Measurements from ENCODE around the gene KCTD15.

KCTD15 gene

DNA sequence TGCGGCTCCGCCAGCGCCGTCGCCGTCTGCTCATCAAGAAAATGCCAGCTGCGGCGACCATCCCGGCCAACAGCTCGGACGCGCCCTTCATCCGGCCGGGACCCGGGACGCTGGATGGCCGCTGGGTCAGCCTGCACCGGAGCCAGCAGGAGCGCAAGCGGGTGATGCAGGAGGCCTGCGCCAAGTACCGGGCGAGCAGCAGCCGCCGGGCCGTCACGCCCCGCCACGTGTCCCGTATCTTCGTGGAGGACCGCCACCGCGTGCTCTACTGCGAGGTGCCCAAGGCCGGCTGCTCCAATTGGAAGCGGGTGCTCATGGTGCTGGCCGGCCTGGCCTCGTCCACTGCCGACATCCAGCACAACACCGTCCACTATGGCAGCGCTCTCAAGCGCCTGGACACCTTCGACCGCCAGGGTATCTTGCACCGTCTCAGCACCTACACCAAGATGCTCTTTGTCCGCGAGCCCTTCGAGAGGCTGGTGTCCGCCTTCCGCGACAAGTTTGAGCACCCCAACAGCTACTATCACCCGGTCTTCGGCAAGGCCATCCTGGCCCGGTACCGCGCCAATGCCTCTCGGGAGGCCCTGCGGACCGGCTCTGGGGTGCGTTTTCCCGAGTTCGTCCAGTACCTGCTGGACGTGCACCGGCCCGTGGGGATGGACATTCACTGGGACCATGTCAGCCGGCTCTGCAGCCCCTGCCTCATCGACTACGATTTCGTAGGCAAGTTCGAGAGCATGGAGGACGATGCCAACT, 24.4 kb upstream of the KCTD15 start:
- no peak for DNase-seq

DNA sequence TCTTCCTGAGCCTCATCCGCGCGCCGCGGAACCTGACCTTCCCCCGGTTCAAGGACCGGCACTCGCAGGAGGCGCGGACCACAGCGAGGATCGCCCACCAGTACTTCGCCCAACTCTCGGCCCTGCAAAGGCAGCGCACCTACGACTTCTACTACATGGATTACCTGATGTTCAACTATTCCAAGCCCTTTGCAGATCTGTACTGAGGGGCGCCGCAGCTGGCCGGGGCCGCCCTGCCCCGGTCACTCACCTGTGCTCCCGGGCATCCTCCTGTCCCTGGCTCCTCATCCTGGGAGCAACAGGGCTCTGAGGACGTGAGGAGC, 23.9 kb upstream of the KCTD15 start:
- no peak for DNase-seq

DNA sequence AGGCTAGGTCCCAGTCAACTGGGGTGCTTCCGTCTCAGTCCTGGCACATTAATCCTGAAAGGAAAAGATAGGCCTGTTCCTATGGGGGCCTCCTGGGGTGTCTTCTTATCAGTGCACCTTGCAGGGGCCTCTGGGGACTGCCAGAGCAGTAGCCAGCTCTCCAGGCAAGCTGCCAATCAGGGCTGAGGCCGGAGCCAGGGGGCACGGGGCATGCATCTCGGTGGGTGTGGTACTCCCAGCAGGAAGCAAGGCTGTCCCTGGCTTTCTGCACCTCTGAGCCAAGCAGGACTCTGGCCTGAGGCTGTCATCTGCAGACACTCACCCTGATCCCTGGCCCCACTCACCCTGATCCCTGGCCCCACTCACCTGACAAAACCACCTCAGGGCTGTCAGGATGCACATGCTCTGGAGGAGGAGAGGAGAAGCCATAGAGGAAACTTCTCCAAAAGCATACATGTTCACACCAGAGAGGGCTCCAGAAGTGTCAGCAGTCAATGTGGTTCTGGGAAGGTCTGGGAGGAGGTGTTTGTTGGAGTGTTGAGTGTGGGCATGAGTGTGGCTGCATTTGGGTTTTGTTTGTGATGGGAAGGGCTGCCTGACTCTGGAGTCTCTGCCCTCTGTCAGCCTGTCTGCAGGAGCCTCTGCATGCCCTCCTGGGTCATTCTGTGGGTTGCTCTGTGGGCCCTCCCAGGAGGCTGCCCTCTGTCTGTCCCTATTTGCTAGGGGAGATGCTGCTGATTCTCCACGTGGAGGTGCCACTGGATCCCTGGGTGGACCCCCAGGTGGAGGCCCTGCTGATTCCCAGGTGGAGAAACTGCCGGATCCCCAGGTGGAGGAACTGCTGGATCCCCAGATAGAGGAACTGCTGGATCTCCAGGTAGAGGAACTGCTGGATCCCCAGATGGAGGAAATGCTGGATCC, 22.7 kb upstream of the KCTD15 start:
- no peak for DNase-seq

DNA sequence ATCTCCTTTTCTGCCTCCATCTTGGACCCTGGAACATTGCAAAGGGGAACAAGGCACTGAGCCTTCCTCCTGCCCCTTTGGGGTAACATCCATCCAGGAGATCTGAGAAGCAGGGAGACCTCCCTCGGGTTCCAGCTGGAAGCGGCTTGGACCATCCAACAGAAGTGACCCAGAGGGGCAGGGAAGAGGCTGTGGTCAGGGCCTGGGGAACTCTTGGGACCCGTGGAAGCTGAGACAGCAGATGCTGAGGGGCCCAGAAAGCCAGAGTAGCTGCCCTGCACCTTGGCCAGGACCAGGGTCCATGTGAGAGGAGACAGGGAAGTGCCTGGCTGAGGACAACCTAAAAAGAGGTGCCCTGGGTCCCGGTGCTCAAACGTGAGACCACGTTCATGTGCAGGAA, 21.9 kb upstream of the KCTD15 start:
- no peak for DNase-seq

DNA sequence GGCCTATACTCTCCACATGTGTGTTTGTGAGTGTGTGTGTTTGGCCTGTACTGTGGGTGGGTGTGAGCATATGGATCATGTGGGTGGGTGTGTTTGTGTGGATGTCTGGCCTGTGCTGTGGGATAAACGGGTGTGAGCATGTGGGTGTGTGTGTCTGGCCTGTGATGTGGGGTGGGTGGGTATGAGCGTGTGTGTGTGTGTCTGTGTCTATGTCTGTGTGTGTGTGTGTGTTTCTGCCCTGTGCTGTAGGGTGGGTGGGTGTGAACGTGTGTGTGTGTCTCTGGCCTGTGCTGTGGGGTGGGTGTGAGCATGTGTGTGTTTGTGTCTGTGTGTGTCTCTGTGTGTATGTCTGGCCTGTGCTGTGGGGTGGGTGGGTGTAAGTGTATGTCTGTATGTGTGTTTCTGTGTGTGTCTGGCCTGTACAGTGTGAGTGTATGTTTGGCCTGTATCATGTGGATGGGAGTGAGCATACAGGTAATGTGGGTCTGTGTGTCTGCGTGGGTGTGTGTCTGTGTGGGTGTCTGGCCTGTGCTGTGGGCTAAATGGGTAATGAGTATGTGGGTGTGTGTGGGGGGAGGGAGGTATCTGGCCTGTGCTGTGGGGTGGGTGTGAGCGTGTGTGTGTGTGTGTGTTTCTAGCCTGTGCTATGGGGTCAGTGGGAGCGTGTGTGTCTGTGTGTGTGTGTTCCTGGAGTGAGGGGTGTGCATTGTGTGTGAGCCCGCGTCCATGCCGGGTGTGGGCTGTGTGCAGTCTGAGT, 20.8 kb upstream of the KCTD15 start:
- no peak for DNase-seq

DNA sequence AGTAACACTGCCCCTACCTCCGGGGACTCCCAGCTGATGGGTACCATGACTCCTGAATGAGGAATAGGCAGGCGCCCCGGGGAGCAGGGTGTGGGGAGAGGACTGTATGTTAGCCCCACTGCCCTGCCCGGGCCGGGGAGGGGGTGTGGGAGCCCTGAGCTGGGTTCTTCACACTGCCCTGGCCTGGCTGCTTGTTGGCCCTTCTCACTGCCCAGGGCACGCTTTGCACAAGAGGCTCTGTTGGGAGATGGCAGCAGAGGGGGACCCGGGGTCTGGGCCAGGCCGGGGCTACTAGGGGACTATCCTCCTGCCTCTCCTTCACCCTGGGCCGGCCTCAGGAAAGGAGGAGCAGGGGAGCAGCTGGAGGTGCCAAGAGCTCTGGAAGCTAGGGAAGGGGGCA, 19.3 kb upstream of the KCTD15 start:
- no peak for DNase-seq

DNA sequence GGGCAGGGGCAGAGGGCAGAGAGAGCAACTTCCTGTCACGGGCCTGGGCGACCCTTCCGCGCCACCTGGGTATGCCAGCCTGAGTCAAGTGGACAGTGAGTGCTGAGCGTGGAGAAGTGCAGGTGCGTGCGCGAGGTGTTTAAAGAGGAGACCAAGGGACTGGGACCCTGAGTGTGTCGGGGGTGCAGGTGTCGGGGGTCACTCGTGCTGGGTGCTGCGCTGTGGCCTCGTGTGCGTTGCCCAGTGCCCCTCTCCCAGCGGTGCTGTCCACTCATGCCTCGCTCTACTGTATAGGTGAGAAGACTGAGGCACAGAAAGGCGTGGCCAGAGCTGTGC, 18.9 kb upstream of the KCTD15 start:
- no peak for DNase-seq

DNA sequence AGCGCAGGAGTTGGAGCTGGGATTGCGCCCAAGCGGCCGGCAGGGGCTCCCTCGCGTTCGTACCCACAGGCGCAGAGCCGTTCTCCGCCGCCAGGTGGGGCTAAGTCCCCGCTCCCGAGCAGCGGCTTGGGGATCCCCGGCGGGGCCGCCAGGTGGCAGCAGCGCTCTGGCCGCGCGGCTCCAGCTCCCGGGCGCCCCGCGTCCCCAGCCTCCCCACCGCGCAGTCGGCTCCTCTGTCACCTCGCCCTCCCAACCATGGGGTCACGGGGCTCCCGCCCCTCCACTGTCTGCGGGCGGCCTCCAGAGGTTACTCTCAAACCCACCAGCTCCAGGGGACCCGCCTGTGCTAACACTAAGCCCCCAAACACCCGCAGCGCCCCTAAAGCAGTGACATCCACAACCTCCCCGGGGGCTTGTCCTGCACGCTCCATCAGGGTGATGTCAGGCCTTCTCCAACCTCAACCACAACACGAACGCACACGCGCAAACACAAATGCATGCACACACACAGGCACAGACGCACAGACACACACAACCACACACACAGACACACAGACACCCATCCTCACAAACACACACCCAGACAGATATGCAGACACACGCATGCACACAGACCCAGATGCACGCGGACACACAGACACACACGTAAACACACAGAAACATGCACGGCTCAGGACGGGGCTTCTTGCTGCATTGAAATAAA, 18.4 kb upstream of the KCTD15 start:
- peak; percentile 47 for DNase-seq

DNA sequence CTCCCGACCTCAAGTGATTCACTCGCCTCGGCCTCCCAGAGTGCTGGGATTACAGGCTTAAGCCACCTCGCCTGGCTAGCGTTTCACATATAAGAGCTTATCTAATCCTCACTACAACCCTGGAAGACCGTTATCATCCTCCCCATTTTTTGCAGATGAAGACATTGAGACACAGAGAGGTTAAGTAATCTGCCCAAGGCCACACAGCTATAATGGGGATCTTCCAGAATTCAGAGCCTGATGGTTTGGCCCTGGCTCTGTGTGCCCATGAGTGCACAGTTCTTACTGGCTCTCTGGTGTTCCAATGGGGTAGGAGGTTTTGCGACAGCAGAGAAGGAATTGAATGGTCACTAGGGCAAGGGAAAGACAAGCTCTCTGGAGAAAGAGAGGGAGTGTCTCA, 16.8 kb upstream of the KCTD15 start:
- DNase-seq: no peak

DNA sequence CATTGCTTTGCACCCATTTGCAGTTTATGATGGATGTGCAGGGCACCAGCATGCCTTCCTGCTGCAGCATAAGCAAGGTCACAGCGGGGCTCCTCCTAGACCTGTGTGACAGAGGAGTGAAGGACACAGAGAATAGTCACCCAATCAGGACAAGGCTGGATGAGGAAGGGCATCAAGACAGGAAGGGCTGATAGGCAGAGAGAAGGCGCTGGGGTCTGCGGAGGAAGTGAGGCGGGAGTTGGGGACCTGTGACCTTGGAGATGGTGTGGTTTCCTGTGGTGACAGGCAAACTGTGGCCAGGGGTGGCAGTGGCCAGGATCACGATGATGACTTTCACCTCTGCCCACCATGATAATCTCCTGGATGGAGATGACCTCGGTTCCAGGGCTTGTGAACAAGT, 16.4 kb upstream of the KCTD15 start:
- DNase-seq: no peak

DNA sequence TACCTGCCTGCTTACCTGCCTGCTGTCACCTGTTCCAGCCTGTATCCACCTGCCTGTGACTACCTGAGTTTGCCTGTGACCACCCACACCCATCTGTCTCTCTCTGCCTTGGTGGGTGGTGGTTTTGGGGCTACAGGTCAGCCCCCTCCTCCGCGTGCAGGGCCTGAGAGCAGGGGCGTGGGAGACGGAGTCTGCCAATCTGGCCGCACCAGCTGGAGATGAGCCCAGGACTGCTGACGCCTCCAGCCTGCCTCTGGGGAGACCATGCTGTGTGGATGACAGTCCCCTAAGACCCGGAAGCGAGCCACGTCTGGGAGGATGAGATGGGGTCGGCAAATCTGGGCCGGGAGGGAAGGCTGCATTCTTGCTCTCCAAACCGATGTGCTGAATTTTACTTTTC, 15.9 kb upstream of the KCTD15 start:
- no peak for DNase-seq

DNA sequence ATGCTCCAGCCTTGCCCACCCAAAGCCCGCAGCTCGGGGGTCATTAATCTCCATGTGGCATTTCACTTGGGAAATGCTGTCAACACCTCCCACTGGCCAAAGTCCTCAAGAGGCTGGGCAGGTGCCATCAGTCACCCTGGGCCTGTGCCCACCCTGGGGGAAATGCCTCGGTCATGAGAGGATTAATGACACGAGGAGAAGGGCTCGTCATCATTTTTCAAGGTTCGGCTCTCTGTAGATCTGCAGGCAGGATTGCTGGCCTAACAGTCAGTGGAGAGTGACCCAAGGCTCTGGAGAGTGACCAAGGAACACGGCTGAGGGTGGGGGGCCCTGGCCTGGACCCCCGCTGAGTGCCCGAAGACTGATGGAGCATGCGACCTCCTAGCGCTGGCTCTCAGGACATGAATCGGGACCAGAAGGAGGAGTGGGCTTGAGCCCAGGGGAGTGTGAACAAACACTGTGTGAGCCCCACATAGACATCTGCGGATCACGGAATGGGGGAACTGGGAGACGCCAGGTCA, 15.2 kb upstream of the KCTD15 start:
- DNase-seq: no peak

DNA sequence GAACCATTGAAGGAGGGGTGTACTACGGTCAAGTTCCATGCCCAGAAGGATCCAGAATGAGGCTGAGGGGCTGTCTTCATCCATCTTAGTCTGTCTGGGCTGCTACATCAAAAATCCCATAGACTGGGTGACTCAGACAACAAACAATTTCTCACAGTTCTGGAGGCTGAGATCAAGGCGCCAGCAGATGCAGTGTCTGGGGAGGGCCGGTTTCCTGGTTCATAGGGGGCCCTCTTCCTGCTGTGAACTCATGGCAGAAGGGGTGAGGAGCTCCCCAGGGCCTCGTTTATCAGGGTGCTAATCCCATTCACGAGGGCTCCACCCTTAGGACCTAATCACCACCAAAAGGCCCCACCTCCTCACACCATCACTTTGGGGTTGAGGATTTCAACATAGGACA, 14.7 kb upstream of the KCTD15 start:
- no peak for DNase-seq

DNA sequence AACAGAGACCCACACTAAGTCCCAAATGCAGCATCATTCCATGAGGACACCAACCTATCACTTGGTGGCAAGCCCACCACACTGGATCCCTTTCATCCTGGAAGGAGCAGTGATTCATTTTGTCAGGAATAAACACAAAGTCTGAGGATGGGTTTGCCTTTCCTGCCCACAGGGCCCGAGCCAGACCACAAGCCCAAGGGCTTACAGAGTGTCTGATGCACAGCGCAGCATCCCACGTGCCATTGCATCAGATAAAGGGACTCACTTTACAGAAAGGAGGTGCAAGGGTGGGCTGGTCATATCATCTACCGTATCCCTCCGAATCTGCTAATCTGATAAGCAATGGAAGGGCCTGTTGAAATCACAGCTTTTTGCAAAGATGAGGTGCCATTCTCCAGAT, 12.2 kb upstream of the KCTD15 start:
- no peak for DNase-seq

DNA sequence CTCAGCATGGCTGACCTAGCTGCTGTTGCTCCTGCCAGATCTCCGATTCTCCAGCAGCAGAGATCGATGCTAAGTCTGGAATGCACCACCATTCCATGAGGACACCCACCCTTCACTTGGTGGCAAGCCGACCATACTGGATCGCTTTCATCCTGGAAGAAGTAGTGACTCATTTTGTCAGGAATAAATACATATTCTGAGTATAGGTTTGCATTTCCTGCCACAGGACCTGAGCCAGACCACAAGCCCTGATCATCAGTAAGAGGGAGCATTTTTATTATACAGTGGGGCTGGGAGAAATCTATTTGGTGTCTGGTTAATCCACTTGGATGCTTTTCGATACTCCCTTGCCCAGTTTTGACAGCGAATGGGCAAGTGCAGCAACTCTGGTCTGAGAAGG, 10.9 kb upstream of the KCTD15 start:
- no peak for DNase-seq

DNA sequence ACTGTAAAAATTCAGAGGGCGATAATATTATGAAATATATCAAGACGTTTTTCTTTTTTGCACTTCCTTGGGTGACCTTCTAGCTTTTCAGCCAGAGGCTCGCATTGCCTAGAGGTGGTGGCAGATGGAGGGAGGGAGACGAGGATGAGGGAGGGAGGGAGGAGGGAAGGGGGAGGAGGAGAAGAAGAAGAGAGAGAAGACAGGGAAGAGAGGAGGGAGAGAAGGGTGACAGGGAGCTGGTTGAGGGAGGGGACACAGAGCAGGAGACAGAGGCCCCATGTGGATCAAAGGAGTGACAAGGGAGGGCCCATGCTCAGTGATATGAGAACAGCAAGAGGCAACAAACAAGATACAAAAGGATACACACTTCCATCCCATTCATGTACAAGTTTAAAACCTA, 8.0 kb upstream of the KCTD15 start:
- DNase-seq: no peak

DNA sequence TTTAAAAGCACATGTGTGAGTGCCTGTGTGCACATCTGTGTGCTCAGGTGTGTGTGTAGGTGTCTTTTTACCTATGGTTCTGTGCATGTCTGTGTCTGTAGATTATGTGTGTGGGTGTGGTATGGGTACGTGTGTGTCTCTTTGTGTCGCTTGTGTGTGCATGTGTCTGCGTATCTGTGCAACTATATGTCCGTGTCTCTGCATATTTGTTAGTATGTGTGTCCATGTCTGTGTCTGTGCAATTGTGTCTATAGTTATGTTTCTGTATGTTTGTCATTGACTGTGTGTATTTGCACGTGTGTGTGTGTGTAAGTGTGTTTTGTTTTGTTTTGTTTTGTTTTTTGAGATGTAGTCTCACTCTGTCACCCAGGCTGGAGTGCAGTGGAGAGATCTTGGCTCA, 7.3 kb upstream of the KCTD15 start:
- DNase-seq: no peak

DNA sequence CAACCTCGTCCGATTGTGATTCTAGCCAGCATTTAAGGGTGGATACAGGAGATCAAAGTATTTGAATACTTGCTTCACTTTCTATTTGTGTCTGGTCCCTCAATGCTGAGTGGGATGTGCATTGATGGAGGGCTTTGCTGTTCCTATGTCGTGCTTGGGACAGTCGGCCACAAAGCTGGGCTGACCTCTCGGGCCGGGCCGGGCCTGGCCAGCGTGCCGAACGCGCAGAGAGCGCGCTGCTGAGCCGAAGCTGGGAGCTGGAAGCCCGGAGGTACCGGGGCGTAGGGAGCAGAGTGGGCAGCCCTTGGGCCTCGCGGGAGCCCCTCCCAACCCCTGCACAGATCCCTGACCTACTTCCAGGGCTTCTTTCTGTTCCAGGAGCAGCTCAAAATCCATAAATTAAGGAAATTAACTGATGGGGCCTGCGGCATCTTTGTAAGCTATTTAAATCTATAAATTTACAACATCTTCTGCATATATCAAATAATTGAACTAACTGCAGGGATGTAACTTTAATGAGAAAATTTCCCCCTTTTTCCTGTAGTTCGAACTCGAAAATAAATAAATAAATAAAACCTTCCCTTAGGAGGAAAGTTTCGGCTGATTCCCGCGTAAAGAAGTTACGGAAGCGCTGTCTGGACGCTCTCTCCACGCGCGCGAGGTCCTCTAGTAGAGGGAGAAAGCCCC, 1.8 kb upstream of the KCTD15 start:
- DNase-seq: no peak

DNA sequence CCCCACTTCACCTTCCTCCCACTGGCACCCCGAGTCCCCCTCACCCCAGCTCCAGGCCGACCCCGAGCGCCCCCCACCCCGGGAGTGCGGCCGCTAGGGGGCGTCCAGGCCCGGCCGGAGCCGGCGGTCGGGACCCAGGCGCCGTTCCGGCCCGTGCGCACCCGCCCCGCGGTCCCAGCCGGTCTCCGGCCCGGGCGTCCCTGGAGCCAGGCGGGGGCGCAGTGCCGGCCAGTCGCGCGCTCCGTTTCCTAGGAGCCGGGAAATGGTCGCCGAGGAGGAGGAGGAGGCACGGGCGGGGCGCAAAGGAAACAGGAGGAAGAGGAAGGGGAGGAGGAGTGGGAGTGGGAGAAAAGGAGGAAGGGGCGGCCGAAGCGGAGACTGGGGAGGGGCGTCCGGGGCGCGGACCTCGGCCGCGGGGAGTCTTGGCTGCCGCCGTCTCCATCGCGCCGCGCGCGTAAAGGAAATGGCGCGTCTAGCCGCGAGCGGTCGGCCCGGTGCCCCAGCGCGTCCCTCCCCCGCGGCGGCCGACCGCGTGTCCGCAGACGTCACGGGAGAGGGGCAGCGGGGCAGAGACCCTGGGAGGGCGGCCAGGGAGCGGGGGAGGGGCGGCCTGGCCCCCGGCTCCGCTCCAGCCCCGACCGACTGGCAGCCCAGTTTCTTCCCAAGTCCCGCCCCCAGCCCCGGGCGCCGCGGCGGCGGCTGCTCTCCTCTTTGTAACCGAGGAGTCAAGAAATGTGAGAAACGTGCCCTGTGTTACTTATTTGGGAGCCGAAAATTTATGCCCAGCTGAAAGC, 1.1 kb upstream of the KCTD15 start:
- peak; percentile 16 for DNase-seq

DNA sequence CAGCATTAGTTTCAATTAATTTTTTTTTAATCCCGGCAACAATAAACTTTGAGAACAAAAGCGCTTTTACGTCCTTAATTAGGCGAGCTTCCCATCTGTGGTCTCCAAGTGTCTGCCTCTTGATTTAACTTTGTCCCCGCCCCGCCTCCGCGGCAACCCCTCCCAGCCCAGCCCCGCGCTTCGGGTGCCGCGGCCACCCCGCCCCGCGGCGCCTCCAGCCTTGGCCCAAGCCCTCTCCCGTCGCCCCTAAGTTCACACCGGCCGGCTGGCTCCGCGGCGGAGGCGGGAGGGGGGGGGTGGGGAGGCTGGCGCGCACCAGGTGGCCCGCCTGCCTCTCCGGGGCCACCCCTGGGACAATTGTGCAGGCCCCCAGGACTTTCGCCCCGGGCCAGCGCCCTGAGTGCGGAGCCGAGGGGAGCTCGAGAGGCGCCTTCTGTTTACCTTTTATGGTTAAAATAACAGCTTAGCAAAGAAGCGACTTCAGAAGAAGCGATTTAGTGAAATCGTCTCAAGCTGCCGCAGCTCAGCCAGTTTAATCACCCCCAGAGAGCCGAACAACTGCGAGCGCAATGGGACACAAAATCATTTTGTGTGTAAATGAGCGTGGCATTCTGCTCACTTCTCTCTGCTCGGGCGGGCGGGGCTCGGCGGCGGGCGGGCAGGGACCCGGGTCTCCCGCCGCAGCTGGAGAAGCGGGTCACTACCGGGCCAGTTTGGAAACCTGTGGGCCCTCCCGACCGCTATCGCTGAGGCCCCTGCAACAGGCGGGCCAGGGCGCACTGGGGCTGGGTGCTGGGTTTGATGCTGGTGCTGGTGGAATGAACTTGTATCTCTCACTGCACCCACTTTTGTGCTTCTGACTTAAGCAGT, 1.4 kb downstream of the KCTD15 start:
- no peak for DNase-seq

All from T1000 (cell line).